K562 (cell line): ENCODE data around the gene DOCK8. TPM values are rescaled to one million over a fixed set of nuclear protein-coding genes. Genes with fewer than 3 reads are reported as not detected.

ENCODE experiments used
- ATAC-seq: fragments of 200-7000 bp; cut with Tn5 transposase; 3 replicates; pipeline ENCODE4 v1.9.1; 2020; ENCODE audit warnings: moderate library complexity
- BruUV-seq: library from RNA; stranded (reverse); fragments of 400-500 nt; replicated peaks from 2 replicates; lab custom pipeline; 2021; lab: Mats Ljungman, UMichigan
- CTCF ChIA-PET: fragments of 300-600 bp; formaldehyde crosslinking; extraction: SDS; loops from one replicate; lab custom pipeline; 2021; ENCODE audit warnings: low intra/inter-chr PET ratio; lab: Yijun Ruan, JAX
- POLR2A ChIA-PET: fragments of 300-600, 350-650 bp; sonication (Branson Sonifier 250); formaldehyde crosslinking; extraction: SDS; loops from one replicate; lab custom pipeline; 2021; ENCODE audit warnings: antibody characterized with exemption, inconsistent platforms; lab: Yijun Ruan, JAX
- DNase-seq, 4 experiments: peaks; one replicate each; pipeline versions ENCODE4 v3.0.0 to v3.0.0-alpha.2; 2011 to 2018; ENCODE audit warnings: low spot score in 3 of 4, mixed read lengths in 3 of 4; ENCODE audit errors: extremely low read depth in 1 of 4
- FAIRE-seq: peaks from 2 replicates; lab custom pipeline; 2011; peaks lifted over from hg19 to GRCh38; lab: Jason Lieb, UNC
- H2AFZ ChIP-seq: 2 replicates; pipeline ENCODE4 v1.6.0; 2011; ENCODE audit warnings: low read depth, low read length, control low read depth, inconsistent platforms
- H3K27ac ChIP-seq: fragments of 200-600 bp; 3 replicates; pipeline ENCODE4 v1.8.0; 2011; ENCODE audit warnings: low read depth, mild to moderate bottlenecking, control low read depth, inconsistent platforms, low read length, moderate library complexity, mixed read lengths; ENCODE audit errors: extremely low read depth
- H3K27me3 ChIP-seq, 2 experiments: fragments of 300-600 bp in 1 of 2; 2 replicates in 1 of 2; 3 replicates in 1 of 2; pipeline versions ENCODE4 v1.6.0 to v1.8.0; 2011; ENCODE audit warnings: inconsistent platforms in 2 of 2, low read length in 2 of 2, mild to moderate bottlenecking in 1 of 2, mixed read lengths in 1 of 2, moderate library complexity in 1 of 2; ENCODE audit not compliant: control insufficient read depth in 2 of 2, insufficient read depth in 2 of 2
- H3K36me3 ChIP-seq: fragments of 300-600 bp; 3 replicates; pipeline ENCODE4 v1.8.0; 2011; ENCODE audit warnings: mild to moderate bottlenecking, low read length, inconsistent platforms; ENCODE audit not compliant: control insufficient read depth, insufficient read depth
- H3K4me1 ChIP-seq, 2 experiments: fragments of 200-600 bp in 1 of 2; replicated peaks in 1 of 2; 2 replicates in 1 of 2; 3 replicates in 1 of 2; pipeline versions ENCODE4 v1.5.1 to v1.8.0; 2011; ENCODE audit warnings: inconsistent platforms in 2 of 2, low read length in 2 of 2, mild to moderate bottlenecking in 1 of 2, mixed read lengths in 1 of 2, moderate library complexity in 1 of 2; ENCODE audit not compliant: control insufficient read depth in 2 of 2, insufficient read depth in 2 of 2
- H3K4me2 ChIP-seq: 2 replicates; pipeline ENCODE4 v1.6.1; 2011; ENCODE audit warnings: low read length, control low read depth, inconsistent platforms, mixed read lengths; ENCODE audit not compliant: insufficient read depth
- H3K4me3 ChIP-seq: fragments of 200-600 bp; sonication (generic), shearing (Covaris generic); 2 replicates; pipeline ENCODE4 v1.5.1; 2016; ENCODE audit warnings: control low read depth, inconsistent platforms
- H3K79me2 ChIP-seq: fragments of 200-600 bp; 3 replicates; pipeline ENCODE4 v1.8.0; 2011; ENCODE audit warnings: low read length, inconsistent platforms; ENCODE audit not compliant: control insufficient read depth, insufficient read depth
- H3K9ac ChIP-seq, 2 experiments: 2 replicates each; pipeline versions ENCODE4 v1.6.0 to v1.6.1; 2011; ENCODE audit warnings: low read depth in 2 of 2, low read length in 2 of 2, control low read depth in 1 of 2, inconsistent platforms in 1 of 2, mild to moderate bottlenecking in 1 of 2, mixed read lengths in 1 of 2; ENCODE audit not compliant: insufficient read depth in 1 of 2
- H3K9me1 ChIP-seq: one replicate; pipeline ENCODE4 v1.6.0; 2011; ENCODE audit warnings: inconsistent platforms, mild to moderate bottlenecking, low read length, moderate library complexity; ENCODE audit not compliant: control insufficient read depth, insufficient read depth
- H3K9me3 ChIP-seq: replicated peaks from 2 replicates; pipeline ENCODE4 v1.5.1; 2011; ENCODE audit warnings: low read depth, low read length, inconsistent platforms; ENCODE audit not compliant: control insufficient read depth, insufficient read depth
- H4K20me1 ChIP-seq: replicated peaks from 2 replicates; pipeline ENCODE4 v1.6.1; 2011; ENCODE audit warnings: low read length, inconsistent platforms, mixed read lengths; ENCODE audit not compliant: control insufficient read depth, insufficient read depth
- CEBPG ChIP-seq, 3 experiments: fragments of 200-800 bp in 1 of 3; sonication (Bioruptor generic) in 1 of 3; sonication (generic) in 1 of 3; formaldehyde crosslinking in 1 of 3; IDR thresholded peaks in 2 of 3; conservative IDR thresholded peaks in 1 of 3; 2 replicates each; pipeline versions ENCODE4 v1.6.1 to v1.8.0; 2016 to 2022; ENCODE audit warnings: missing compliant biosample characterization in 2 of 3, missing genetic modification characterization in 2 of 3, mild to moderate bottlenecking in 1 of 3, missing genetic modification reagents in 1 of 3
- PHB2 ChIP-seq: fragments of 450-650 bp; IDR thresholded peaks from 2 replicates; pipeline ENCODE4 v1.6.1; 2017; ENCODE audit warnings: low read depth
- RCOR1 ChIP-seq, 2 experiments: IDR thresholded peaks; 2 replicates each; pipeline ENCODE4 v1.6.1; 2012; ENCODE audit warnings: low read depth in 2 of 2, low read length in 2 of 2, borderline replicate concordance in 1 of 2, improper control_type of control experiment in 1 of 2
- ZC3H8 ChIP-seq: fragments of 450-650 bp; IDR thresholded peaks from 2 replicates; pipeline ENCODE4 v1.6.1; 2017
- ZKSCAN1 ChIP-seq: fragments of 150-350 bp; IDR thresholded peaks from 2 replicates; pipeline ENCODE4 v1.6.1; 2016; ENCODE audit warnings: low read depth, low read length
- WGBS: fragments of 100-300 bp; shearing (Covaris generic); methylation state at CpG from one replicate; pipeline ENCODE4 v1.1.6; 2016; ENCODE audit warnings: low coverage, mixed read lengths; ENCODE audit not compliant: insufficient coverage; ENCODE audit errors: missing lambda C conversion rate; 5-methylcytosine and 5-hydroxymethylcytosine counted together
- in situ Hi-C: fragments of 300-500 bp; cut with MboI; formaldehyde crosslinking; loops from 4 replicates; pipeline ENCODE4 v1.15.0; 2018; ENCODE audit warnings: inconsistent platforms, mixed read lengths
- intact Hi-C: fragments of 100-400 bp; cut with micrococcal nuclease; formaldehyde crosslinking; loops from 2 replicates; pipeline ENCODE4 v1.14.2; 2022
- polyA plus RNA-seq, 8 experiments: library from polyadenylated mRNA; depleted of rRNA in 4 of 8; stranded (reverse) in 5 of 8; unstranded in 3 of 8; fragments of >200 nt; fragmentation: Nextera tagmentation in 2 of 8; fragmentation: Illumina TruSeq in 1 of 8; extraction: Ambion mirVana in 2 of 8; extraction: Trizol in 1 of 8; gene quantifications; 2 replicates each; pipeline versions ENCODE4 v1.2.1 to v1.2.3, GENCODE V29; 2011 to 2014; ENCODE audit warnings: inconsistent platforms in 1 of 8, missing spikeins in 1 of 8
- total RNA-seq, 7 experiments: library from RNA; depleted of rRNA in 6 of 7; stranded (reverse); fragments of >200 nt in 6 of 7; fragmentation: Illumina TruSeq in 2 of 7; extraction: Trizol in 2 of 7; gene quantifications; 2 replicates each; pipeline versions ENCODE4 v1.2.1 to v1.2.3, GENCODE V29; 2011 to 2021; ENCODE audit warnings: low replicate concordance in 1 of 7
- TF ChIP-seq, protein P1 (sequence below): sonication (generic); formaldehyde crosslinking; IDR thresholded peaks from 2 replicates; pipeline ENCODE4 v1.8.1; 2023; ENCODE audit warnings: mild to moderate bottlenecking, missing genetic modification reagents
- TF ChIP-seq, protein P2 (sequence below): fragments of 450-650 bp; IDR thresholded peaks from 2 replicates; pipeline ENCODE4 v1.6.1; 2018; ENCODE audit warnings: mild to moderate bottlenecking, low read depth; ENCODE audit not compliant: partially characterized antibody

DOCK8 gene
- total and polyA plus RNA-seq, 9 of the 15 experiments (the other 6 are each of a cell fraction or from before 2014, with no cell fraction given) = 14.4 to 53.8 (median 25.1) TPM

DNA sequence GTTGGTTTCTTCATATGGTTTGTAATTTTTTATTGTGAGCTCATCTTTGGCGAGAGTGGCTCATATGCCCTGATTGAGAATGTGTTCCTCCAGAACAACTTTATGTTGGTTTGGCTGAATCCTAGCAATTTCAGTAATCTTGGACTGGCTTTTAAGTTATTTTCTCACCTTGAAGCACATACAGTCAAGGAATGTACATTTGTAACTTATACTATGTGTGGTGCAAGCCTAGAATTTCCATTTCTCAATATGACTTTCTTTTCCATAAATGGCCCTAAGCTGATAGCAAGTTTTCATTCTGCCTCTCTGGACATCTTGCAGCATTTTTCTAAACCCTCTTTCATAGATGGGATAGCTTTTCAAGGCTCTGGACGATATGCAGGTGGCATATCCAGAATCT, 247.5 kb downstream of the DOCK8 start:
- H3K9me1 ChIP-seq = no peaks in the 10 kb centered on the region
- no peaks in the 10 kb centered on the region for H3K27me3 ChIP-seq
- H3K4me2 ChIP-seq = no peak overlapping the region
- no peak overlapping the region for H2AFZ ChIP-seq
- no peaks in the 10 kb centered on the region for H3K4me1 ChIP-seq
- ATAC-seq = no peak
- in situ Hi-C loops = no loop called here
- no peaks in the 10 kb centered on the region for H3K79me2 ChIP-seq
- peaks cover 25% of the 10 kb centered on the region; the same call in 1 of the 3 replicates for H3K36me3 ChIP-seq
- H3K27ac ChIP-seq = no peak overlapping the region
- no peak overlapping the region for H3K9ac ChIP-seq
- no peak for DNase-seq
- BruUV-seq = no TSS peak
- TF ChIP-seq RCOR1 (IDR thresholded peaks at IDR 0.05; ENCODE audit: borderline replicate concordance in 1 of 2, low read depth in 2 of 2, low read length in 2 of 2) = no peak
- TF ChIP-seq PHB2 = no peak
- TF ChIP-seq, protein P1, sequence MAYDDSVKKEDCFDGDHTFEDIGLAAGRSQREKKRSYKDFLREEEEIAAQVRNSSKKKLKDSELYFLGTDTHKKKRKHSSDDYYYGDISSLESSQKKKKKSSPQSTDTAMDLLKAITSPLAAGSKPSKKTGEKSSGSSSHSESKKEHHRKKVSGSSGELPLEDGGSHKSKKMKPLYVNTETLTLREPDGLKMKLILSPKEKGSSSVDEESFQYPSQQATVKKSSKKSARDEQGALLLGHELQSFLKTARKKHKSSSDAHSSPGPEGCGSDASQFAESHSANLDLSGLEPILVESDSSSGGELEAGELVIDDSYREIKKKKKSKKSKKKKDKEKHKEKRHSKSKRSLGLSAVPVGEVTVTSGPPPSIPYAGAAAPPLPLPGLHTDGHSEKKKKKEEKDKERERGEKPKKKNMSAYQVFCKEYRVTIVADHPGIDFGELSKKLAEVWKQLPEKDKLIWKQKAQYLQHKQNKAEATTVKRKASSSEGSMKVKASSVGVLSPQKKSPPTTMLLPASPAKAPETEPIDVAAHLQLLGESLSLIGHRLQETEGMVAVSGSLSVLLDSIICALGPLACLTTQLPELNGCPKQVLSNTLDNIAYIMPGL (CRISPR knock-in tag) = no peak
- TF ChIP-seq, protein P2, sequence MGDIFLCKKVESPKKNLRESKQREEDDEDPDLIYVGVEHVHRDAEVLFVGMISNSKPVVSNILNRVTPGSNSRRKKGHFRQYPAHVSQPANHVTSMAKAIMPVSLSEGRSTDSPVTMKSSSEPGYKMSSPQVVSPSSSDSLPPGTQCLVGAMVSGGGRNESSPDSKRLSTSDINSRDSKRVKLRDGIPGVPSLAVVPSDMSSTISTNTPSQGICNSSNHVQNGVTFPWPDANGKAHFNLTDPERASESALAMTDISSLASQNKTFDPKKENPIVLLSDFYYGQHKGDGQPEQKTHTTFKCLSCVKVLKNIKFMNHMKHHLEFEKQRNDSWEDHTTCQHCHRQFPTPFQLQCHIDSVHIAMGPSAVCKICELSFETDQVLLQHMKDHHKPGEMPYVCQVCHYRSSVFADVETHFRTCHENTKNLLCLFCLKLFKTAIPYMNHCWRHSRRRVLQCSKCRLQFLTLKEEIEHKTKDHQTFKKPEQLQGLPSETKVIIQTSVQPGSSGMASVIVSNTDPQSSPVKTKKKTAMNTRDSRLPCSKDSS = no peak
- no peak for TF ChIP-seq CEBPG (CRISPR knock-in tag; IDR thresholded peaks at IDR 0.05)
- TF ChIP-seq CEBPG (tag; conservative IDR thresholded peaks at IDR 0.05 in 1 of 2, IDR thresholded peaks at IDR 0.05 in 1 of 2) = no peak
- TF ChIP-seq ZC3H8 = no peak
- TF ChIP-seq ZKSCAN1 = no peak
- CTCF ChIA-PET = no interaction called here
- no peaks in the 10 kb centered on the region for H3K9me3 ChIP-seq
- no peaks in the 10 kb centered on the region for H4K20me1 ChIP-seq
- POLR2A ChIA-PET = interaction anchor here (0.6 kb wide), 1 partner anchor 182 kb away, joined by 3 read pairs; no protein-coding TSS in a partner anchor
- intact Hi-C loops = no loop called here
- no peak for FAIRE-seq
- WGBS = 79% methylated on average over 2 of the region's 2 CpGs
- no peak overlapping the region for H3K4me3 ChIP-seq
